GM21515 (cell line): ENCODE results near the gene PTPRF.
A peak's percentile ranks its signal among the peaks of the same experiment; 100 is the strongest.
"Not testable (repeated sequence)": the region's sequence is repeated elsewhere in the genome, so short reads cannot be mapped to it uniquely, and the experiment has no call there.

Experiments used
- ATAC-seq: cut with Tn5 transposase; IDR thresholded peaks from one replicate; pipeline ENCODE4 v1.9.1; 2021; ENCODE audit not compliant: unreplicated experiment

The PTPRF gene

DNA sequence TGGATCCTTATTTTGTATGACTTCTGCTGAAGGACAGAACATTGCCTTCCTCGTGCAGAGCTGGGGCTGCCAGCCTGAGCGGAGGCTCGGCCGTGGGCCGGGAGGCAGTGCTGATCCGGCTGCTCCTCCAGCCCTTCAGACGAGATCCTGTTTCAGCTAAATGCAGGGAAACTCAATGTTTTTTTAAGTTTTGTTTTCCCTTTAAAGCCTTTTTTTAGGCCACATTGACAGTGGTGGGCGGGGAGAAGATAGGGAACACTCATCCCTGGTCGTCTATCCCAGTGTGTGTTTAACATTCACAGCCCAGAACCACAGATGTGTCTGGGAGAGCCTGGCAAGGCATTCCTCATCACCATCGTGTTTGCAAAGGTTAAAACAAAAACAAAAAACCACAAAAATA, 91.8 kb downstream of the PTPRF start:
- ATAC-seq: no peak

DNA sequence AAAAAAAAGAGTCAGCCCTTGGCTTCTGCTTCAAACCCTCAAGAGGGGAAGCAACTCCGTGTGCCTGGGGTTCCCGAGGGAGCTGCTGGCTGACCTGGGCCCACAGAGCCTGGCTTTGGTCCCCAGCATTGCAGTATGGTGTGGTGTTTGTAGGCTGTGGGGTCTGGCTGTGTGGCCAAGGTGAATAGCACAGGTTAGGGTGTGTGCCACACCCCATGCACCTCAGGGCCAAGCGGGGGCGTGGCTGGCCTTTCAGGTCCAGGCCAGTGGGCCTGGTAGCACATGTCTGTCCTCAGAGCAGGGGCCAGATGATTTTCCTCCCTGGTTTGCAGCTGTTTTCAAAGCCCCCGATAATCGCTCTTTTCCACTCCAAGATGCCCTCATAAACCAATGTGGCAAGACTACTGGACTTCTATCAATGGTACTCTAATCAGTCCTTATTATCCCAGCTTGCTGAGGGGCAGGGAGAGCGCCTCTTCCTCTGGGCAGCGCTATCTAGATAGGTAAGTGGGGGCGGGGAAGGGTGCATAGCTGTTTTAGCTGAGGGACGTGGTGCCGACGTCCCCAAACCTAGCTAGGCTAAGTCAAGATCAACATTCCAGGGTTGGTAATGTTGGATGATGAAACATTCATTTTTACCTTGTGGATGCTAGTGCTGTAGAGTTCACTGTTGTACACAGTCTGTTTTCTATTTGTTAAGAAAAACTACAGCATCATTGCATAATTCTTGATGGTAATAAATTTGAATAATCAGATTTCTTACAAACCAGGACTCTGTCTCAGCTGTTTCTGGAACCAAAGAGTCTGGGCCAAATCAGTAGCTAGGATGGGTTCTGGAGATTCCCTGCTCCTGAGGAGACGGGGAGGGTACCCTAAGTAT, 92.5 kb downstream of the PTPRF start:
- no peak for ATAC-seq

DNA sequence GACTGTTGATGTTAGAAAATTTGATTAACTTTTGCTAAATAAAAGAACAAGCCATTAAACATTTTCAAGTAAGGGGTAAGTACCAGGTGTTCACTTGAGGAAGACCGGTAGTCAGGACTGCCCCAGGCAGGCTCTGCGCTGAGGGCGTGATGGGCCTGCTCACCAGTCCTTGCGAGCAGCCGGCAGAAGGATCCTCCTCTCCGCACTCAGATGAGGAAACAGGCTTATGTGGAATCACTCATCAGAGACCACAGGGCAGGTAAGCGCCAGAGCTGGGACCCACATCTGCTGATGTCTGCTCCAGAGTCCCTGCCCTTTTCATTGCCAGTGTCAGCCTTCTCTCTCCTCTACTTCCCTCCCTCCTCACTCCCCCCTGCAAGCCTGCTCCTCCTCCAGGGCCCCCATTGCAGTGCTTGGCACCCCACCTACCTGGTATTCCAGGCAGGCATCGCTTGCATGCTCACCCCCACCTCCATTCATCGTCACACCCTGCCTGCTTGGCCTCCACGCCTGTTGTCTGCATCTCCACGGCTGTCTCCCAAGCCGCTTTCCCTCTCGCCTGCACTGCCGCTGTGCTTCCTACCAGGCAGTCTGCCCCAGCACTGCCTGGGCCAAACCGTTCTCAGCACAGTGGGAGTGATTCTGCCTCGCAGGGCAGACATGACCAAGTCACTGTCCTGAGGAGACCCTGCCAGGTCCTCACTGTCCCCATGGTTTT, 94.5 kb downstream of the PTPRF start:
- no peak for ATAC-seq

GRCh38 chr1:43632135-43632670, 101.5 kb downstream of the PTPRF start:
- ATAC-seq: no peak

DNA sequence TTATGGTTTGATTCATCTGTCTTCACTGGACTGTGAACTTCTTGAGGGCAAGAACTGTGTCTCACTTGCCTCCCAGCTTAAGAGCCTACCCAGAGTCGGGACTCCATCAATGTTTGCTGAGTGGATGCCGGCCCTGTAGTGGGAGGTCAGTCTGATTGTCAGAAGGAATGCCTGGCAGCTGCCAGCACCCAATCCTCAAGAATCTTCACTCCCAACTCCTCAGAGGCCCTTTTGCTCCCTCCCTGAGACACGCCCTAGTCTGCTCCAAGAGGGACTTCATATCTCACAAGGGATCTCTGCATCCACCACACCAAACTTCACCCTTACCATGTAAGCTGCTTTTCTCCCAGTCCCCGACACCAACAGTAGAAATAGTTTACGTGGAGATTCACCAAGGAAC, 104.0 kb downstream of the PTPRF start:
- no peak for ATAC-seq

DNA sequence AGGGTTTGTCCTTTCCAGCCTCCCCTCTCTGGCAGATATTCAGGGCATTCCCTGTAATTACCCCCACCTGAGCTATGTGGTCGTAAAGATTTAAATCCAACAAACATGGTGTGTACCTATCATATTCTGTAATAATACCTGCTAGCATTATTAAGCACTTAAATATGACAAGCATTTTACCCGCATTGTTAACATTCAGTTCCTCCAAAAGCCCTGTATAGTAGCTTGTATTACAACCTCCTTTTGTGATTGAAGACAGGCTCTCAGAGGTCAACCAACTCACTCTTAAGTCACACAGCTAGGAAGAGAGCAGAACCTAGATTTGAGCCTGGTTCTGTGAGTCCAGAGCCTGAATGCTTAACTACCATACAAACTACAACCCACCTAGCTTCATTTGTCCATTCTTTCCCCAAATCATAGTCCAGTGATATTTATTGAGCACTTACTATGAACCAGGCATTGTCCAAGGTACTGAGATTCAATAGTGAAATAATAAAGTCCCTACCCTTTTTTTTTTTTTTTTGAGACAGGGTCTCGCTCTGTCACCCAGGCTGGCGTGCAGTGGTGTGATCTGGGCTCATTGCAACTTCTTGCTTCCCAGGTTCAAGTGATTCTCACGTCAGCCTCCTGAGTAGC, 105.4 kb downstream of the PTPRF start:
- no peak for ATAC-seq

GRCh38 chr1:43637267-43637666, 106.6 kb downstream of the PTPRF start:
- ATAC-seq: no peak

DNA sequence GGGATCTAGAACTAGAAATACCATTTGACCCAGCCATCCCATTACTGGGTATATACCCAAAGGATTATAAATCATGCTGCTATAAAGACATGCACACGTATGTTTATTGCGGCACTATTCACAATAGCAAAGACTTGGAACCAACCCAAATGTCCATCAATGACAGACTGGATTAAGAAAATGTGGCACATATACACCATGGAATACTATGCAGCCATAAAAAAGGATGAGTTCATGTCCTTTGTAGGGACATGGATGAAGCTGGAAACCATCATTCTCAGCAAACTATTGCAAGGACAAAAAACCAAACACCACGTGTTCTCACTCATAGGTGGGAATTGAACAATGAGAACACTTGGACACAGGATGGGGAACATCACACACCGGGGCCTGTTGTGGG, 107.7 kb downstream of the PTPRF start:
- ATAC-seq: not testable (repeated sequence)

- no peak for ATAC-seq
These were observed 109.5 kb downstream of the PTPRF start for GRCh38 chr1:43639976-43640794.

DNA sequence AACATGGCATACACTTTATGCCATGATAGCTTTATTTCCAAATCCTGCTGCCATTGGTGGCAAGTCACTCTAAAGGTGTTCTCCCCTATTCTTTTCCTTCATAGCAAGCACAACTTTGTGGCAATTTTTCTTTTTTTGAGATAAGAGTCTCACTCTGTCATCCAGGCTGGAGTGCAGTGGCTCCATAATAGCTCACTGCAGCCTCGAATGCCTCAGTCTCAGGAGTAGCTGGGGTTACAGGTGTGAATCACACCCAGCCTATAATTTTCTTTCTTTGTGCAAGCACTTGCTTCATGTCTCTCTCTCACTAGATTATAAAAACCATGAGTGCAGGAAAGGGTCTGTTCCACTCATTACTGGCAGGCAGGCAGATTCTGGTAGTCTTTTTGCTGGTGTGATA, 113.9 kb downstream of the PTPRF start:
- no peak for ATAC-seq

- no peak for ATAC-seq
These were observed 114.8 kb downstream of the PTPRF start for GRCh38 chr1:43645461-43645860.

- ATAC-seq: not testable (repeated sequence)
These were observed 116.6 kb downstream of the PTPRF start for GRCh38 chr1:43647331-43647730.

- ATAC-seq: no peak
These were observed 117.7 kb downstream of the PTPRF start for GRCh38 chr1:43648221-43648847.

DNA sequence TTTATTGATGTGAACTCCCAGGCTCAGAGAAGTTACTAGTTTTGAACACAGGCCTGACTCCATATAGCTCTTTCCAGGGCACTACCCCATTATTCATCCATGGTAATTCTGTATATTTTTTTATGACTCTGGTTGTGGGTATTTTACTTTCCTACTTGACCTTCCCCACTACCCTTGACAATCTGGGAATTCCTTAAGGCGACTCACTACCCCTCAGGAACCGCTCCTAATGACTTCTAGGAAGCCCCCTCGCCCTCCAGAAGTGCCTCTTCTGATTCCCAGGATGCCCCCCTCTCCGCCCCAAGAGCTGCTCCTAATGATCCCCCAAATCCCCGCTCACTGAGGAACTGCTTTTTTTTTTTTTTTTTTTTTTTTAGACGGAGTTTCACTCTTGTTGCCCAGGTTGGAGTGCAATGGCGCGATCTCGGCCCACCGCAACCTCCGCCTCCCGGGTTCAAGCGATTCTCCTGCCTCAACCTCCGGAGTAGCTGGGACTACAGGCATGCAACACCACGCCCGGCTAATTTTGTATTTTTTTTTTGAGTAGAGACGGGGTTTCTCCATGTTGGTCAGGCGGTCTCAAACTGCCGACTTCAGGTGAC, 118.3 kb downstream of the PTPRF start:
- no peak for ATAC-seq

DNA sequence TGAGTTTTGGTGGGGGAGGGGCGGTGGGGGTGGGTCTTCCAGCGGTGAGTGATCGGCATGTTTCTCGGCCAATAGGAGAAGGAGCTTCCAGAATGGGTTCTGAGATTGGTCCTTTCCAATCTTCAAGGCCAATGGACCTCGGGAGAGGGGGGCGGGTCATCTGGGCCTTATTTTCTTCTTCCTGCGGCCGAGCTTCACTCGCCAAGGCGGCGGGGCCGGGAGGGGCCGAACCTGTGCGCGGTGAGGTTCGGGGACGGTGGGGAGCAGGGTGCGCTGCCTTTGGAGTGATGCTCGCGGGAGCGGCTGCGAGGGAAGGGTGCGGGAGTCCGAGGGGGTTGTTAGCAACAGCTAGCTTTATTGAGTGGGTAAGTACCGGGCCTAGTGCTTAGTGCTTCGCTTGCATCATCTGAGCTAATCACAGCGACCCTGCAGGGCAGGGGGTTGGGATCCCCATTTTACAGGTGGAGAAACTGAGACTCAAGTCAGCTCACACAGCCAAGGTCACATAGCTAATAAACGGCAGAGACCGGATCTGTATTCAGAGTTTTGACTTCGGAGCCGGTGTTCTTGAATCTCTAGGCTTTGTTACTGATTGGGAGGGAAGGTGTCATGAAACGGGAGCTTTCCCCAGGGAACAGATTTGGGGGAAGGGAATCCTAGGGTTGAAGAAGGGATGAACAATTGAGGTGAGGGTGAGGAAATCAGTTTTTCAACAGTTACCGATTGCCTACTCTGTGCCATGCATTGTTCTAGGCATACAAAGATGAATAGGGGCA, 119.8 kb downstream of the PTPRF start:
- ATAC-seq: peak; percentile 68

DNA sequence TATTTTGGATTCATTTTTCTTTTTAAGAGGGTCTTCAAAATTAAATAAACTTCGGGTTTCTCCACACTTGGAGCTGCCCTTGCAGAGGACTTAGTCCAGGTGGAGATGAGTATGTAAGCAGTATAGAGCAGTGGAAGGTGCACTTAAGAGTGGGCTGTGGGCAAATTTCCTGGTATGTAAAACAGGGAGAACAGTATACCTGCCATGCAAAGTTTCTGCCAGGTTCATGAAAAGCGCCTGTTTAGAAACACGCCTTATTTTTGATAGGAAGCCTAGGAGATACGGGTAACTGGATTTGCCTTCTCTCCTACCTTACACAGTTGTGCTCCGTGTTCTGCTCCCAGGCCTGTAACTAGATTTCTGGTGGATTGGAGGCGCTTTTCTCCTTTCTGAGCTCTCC, 120.5 kb downstream of the PTPRF start:
- no peak for ATAC-seq

GRCh38 chr1:43651902-43652301, 121.2 kb downstream of the PTPRF start:
- ATAC-seq: no peak

DNA sequence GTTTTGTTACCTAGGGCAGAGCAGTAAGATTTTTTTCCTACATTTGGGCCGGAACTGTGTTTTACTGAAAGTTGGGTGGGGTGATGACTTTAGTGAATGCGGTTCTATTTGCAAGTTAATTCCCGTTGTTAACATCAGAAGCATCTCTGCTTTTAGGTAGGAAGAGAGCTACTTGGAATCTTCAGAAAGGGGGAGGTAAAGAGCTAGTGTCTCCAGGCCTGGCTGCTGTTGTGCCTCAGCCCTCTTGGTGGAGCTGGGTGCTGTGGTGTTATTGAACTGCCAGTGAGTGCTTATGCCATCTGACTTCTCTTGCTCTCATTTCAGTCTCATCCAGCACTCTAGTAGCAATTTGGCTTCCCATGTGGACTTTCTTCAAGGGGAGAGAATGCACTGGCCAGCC, 122.7 kb downstream of the PTPRF start:
- ATAC-seq: no peak

DNA sequence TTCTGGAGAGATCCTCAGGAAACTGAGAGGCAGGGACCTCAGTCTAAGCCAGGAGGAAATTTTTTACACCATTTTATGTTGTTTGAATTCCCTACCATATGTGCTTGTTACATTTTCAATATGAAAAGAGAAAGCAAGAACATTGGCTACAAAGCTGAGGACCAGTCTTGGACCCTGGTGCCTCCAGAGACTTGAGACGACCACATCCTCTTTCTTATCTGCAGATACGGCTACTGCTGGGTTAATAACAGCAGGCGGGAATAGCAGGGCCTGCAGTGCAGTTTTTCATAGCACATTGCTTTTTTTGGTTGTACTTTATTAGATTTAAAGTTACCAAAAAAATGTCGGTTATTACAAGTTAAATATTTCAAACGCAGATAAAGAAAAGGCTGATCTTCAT, 123.2 kb downstream of the PTPRF start:
- no peak for ATAC-seq
